Activated CD8-positive, alpha-beta memory T cell treated with anti-CD3 and anti-CD28 coated beads, Interleukin-2, amount 50 U/mL, for 48 hours (primary cell): ENCODE measurements around the gene FN1.
A peak's percentile ranks its signal among the peaks of the same experiment; 100 is the strongest.
"Not testable (repeated sequence)": the region's sequence is repeated elsewhere in the genome, so short reads cannot be mapped to it uniquely, and the experiment has no call there.

ENCODE experiments used
- DNase-seq: peaks from one replicate; pipeline ENCODE4 v3.0.0-alpha.2; 2020

FN1 gene

GRCh38 chr2:215422676-215423075, 13.2 kb downstream of the FN1 start:
- DNase-seq, result no peak

- no peak for DNase-seq
Measured at GRCh38 chr2:215421859-215422461, 13.9 kb downstream of the FN1 start.

GRCh38 chr2:215420471-215420935, 15.4 kb downstream of the FN1 start:
- DNase-seq, result no peak

- no peak for DNase-seq
Measured at GRCh38 chr2:215419769-215420470, 15.9 kb downstream of the FN1 start.

GRCh38 chr2:215419113-215419512, 16.8 kb downstream of the FN1 start:
- no peak for DNase-seq

- DNase-seq, result no peak
Measured at GRCh38 chr2:215418064-215418963, 17.6 kb downstream of the FN1 start.

GRCh38 chr2:215417400-215417951, 18.4 kb downstream of the FN1 start:
- DNase-seq, result no peak

- DNase-seq, result no peak
Measured at GRCh38 chr2:215416656-215417055, 19.2 kb downstream of the FN1 start.

GRCh38 chr2:215415820-215416577, 19.9 kb downstream of the FN1 start:
- no peak for DNase-seq

- no peak for DNase-seq
Measured at GRCh38 chr2:215415218-215415617, 20.6 kb downstream of the FN1 start.

GRCh38 chr2:215414674-215415073, 21.2 kb downstream of the FN1 start:
- no peak for DNase-seq

GRCh38 chr2:215413974-215414373, 21.9 kb downstream of the FN1 start:
- DNase-seq, result no peak

GRCh38 chr2:215413484-215413777, 22.4 kb downstream of the FN1 start:
- no peak for DNase-seq

- no peak for DNase-seq
Measured at GRCh38 chr2:215411941-215412743, 23.7 kb downstream of the FN1 start.

- no peak for DNase-seq
Measured at GRCh38 chr2:215410932-215411285, 25.0 kb downstream of the FN1 start.

- DNase-seq, result not testable (repeated sequence)
Measured at GRCh38 chr2:215410181-215410931, 25.5 kb downstream of the FN1 start.

GRCh38 chr2:215409331-215410127, 26.3 kb downstream of the FN1 start:
- DNase-seq, result peak; percentile 57

GRCh38 chr2:215408441-215408840, 27.4 kb downstream of the FN1 start:
- DNase-seq, result not testable (repeated sequence)

- no peak for DNase-seq
Measured at GRCh38 chr2:215407590-215408264, 28.1 kb downstream of the FN1 start.

GRCh38 chr2:215407061-215407460, 28.8 kb downstream of the FN1 start:
- DNase-seq, result no peak
